Activated B cell treated with CpG ODN at 0.5 μM for 24 hours (primary cell): ENCODE results near the gene ACVRL1. TPM values are rescaled to one million over a fixed set of nuclear protein-coding genes. Genes with fewer than 3 reads are reported as not detected.

ENCODE experiments used
- ATAC-seq: fragments of 200-7000 bp; cut with Tn5 transposase; one replicate; pipeline ENCODE4 v1.10.0; 2021; ENCODE audit warnings: low read depth, mild to moderate bottlenecking, moderate library complexity
- CTCF ChIA-PET: fragments of 350-600 bp; sonication (Branson Sonifier 250); formaldehyde crosslinking; loops from one replicate; lab custom pipeline; 2021; ENCODE audit warnings: antibody characterized with exemption; lab: Charles Lee
- POLR2A ChIA-PET: fragments of 350-600 bp; sonication (Branson Sonifier 250); formaldehyde crosslinking; loops from one replicate; lab custom pipeline; 2021; ENCODE audit warnings: antibody characterized with exemption; lab: Charles Lee
- DNase-seq: peaks from one replicate; pipeline ENCODE4 v3.0.0; 2022
- H3K27ac Mint-ChIP-seq: one replicate; pipeline ENCODE4 v1.8.0; 2020; ENCODE audit warnings: mixed read lengths
- H3K27me3 Mint-ChIP-seq: one replicate; pipeline ENCODE4 v1.8.0; 2021; ENCODE audit warnings: mixed read lengths
- H3K36me3 Mint-ChIP-seq: one replicate; pipeline ENCODE4 v1.8.0; 2021; ENCODE audit warnings: low read depth, mixed read lengths
- H3K4me1 Mint-ChIP-seq: one replicate; pipeline ENCODE4 v1.8.0; 2021; ENCODE audit warnings: mixed read lengths
- H3K4me3 Mint-ChIP-seq: one replicate; pipeline ENCODE4 v1.8.0; 2020; ENCODE audit warnings: mild to moderate bottlenecking, mixed read lengths
- H3K9me3 Mint-ChIP-seq: one replicate; pipeline ENCODE4 v1.8.0; 2020; ENCODE audit warnings: mixed read lengths
- CTCF ChIP-seq: fragments of 200-600 bp; IDR thresholded peaks from one replicate; pipeline ENCODE4 v1.8.0; 2022; ENCODE audit warnings: antibody characterized with exemption, mild to moderate bottlenecking
- intact Hi-C: fragments of 100-400 bp; cut with micrococcal nuclease; formaldehyde crosslinking; loops from one replicate; pipeline ENCODE4 v1.15.1; 2024
- total RNA-seq: library from RNA; stranded (reverse); gene quantifications from 2 replicates; pipeline ENCODE4 v1.2.3, GENCODE V29; 2022

The ACVRL1 gene
- total RNA-seq, 1 donor from 2014 or later = not detected

GRCh38 chr12:51955702-51956101 is 48.4 kb downstream of the ACVRL1 start:
- DNase-seq (no peak), ATAC-seq (no peak)
- CTCF ChIA-PET = interaction anchor here (0.7 kb wide), 1 partner anchor 25 kb away, joined by 3 read pairs; no protein-coding TSS in a partner anchor
- TF ChIP-seq CTCF = no peak
- no peaks in the 10 kb centered on the region for H3K27me3 Mint-ChIP-seq
- H3K27ac Mint-ChIP-seq = no peak overlapping the region
- intact Hi-C loops = no loop called here
- POLR2A ChIA-PET = interaction anchor here (0.8 kb wide), 1 partner anchor 15 kb away, joined by 3 read pairs; no protein-coding TSS in a partner anchor
- H3K4me1 Mint-ChIP-seq = peaks cover 18% of the 10 kb centered on the region
- H3K36me3 Mint-ChIP-seq = peaks cover 1% of the 10 kb centered on the region
- H3K4me3 Mint-ChIP-seq = no peak overlapping the region
- H3K9me3 Mint-ChIP-seq = no peaks in the 10 kb centered on the region

DNA sequence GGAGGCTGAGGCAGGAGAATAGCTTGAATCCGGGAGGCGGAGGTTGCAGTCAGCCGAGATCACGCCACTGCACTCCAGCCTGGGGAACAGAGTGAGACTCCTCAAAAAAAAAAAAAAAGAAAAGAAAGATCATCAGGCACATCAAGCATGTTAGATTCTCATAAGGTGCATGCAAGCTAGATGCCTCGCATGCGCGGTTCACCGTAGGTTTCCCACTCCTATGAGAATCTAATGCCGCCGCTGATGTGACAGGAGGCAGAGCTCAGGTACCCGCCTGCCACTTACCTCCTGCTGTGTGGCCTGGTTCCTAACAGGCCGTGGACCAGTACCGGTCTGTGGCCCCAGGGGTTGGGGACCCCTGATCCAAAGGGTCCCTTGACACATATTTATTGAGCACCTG is 51.2 kb downstream of the ACVRL1 start:
- Mint-ChIP-seq H3K27me3 (no peaks in the 10 kb centered on the region), H3K4me1 (peaks cover 5% of the 10 kb centered on the region), H3K36me3 (peaks cover 3% of the 10 kb centered on the region), H3K9me3 (no peaks in the 10 kb centered on the region), H3K4me3 (no peak overlapping the region), H3K27ac (no peak overlapping the region)
- TF ChIP-seq CTCF = no peak
- intact Hi-C loops = no loop called here
- DNase-seq (no peak), ATAC-seq (no peak)
- POLR2A ChIA-PET = interaction anchor here (0.7 kb wide), 1 partner anchor 67 kb away, joined by 3 read pairs; no protein-coding TSS in a partner anchor
- CTCF ChIA-PET = no interaction called here

DNA sequence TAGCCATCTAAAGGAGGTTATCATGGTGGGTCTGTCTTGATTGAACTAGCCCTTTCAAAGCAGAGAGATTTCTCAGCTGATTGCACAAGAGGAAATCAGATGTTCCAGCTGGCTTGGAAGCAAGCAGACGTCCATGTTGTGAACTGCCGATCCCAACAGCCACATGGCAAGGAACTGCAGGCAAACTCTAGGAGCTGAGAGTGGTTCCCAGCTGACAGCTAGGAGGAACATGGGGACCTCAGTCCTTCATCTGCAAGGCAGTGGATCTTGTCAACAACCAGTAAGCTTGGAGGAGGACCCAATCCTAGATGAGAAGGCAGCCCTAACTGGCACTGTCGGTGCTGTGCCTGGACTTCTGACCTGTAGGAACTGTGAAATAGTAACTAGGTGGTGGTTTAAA is 51.9 kb downstream of the ACVRL1 start:
- no peak for DNase-seq
- CTCF ChIA-PET = no interaction called here
- TF ChIP-seq CTCF = no peak
- Mint-ChIP-seq H3K9me3 (no peaks in the 10 kb centered on the region), H3K27me3 (no peaks in the 10 kb centered on the region), H3K4me1 (peaks cover 1% of the 10 kb centered on the region), H3K36me3 (peaks cover 3% of the 10 kb centered on the region), H3K27ac (no peak overlapping the region), H3K4me3 (no peak overlapping the region)
- intact Hi-C loops = no loop called here
- ATAC-seq = no peak
- POLR2A ChIA-PET = no interaction called here

GRCh38 chr12:51959921-51960320 is 52.6 kb downstream of the ACVRL1 start:
- DNase-seq (no peak), ATAC-seq (no peak)
- TF ChIP-seq CTCF = no peak
- peaks cover 3% of the 10 kb centered on the region for H3K36me3 Mint-ChIP-seq
- peaks cover 1% of the 10 kb centered on the region for H3K4me1 Mint-ChIP-seq
- ChIA-PET POLR2A (no interaction called here), CTCF (no interaction called here)
- no peak overlapping the region for H3K27ac Mint-ChIP-seq
- H3K4me3 Mint-ChIP-seq = no peak overlapping the region
- intact Hi-C loops = no loop called here
- H3K9me3 Mint-ChIP-seq = no peaks in the 10 kb centered on the region
- H3K27me3 Mint-ChIP-seq = no peaks in the 10 kb centered on the region

DNA sequence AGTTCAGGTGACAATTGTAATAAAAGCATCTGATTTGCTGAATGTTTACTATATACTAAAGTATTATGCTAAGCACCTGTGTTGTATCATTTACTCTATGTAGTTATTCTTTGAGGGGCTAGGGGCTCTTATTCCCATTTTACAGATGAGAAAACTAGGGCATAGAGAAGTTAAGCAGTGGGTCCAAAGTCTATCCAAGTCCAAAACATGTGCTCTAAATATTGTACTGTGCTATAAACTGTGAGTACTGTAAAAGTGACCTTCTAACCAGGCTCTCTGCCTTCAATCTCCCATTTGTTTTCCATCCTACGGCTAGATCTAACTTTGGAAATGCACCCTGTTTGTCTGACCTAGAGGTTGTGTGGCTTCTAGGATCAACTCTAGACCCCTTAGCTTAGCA is 53.2 kb downstream of the ACVRL1 start:
- DNase-seq = no peak
- ATAC-seq = no peak
- TF ChIP-seq CTCF = no peak
- H3K36me3 Mint-ChIP-seq = peaks cover 3% of the 10 kb centered on the region
- no peak overlapping the region for H3K27ac Mint-ChIP-seq
- POLR2A ChIA-PET = no interaction called here
- H3K4me3 Mint-ChIP-seq = no peak overlapping the region
- intact Hi-C loops = no loop called here
- CTCF ChIA-PET = no interaction called here
- no peaks in the 10 kb centered on the region for H3K4me1 Mint-ChIP-seq
- no peaks in the 10 kb centered on the region for H3K27me3 Mint-ChIP-seq
- H3K9me3 Mint-ChIP-seq = no peaks in the 10 kb centered on the region
